MG63 (cell line): Measurements from ENCODE around the gene BARD1. TPM values are rescaled to one million over a fixed set of nuclear protein-coding genes. Genes with fewer than 3 reads are reported as not detected.
"Not testable (repeated sequence)": the region's sequence is repeated elsewhere in the genome, so short reads cannot be mapped to it uniquely, and the experiment has no call there.

Experiments
- DNase-seq: peaks from one replicate; pipeline ENCODE4 v3.0.0-alpha.2; 2020
- H3K27me3 ChIP-seq: fragments of 250-450 bp; sonication (Bioruptor Pico); 2 replicates; pipeline ENCODE4 v1.5.1; 2020; ENCODE audit warnings: mild to moderate bottlenecking, moderate library complexity
- H3K36me3 ChIP-seq: fragments of 250-450 bp; sonication (Bioruptor Pico); 2 replicates; pipeline ENCODE4 v1.5.1; 2020; ENCODE audit warnings: mild to moderate bottlenecking, moderate library complexity
- H3K4me3 ChIP-seq: fragments of 250-450 bp; sonication (Bioruptor Pico); 2 replicates; pipeline ENCODE4 v1.5.1; 2020; ENCODE audit warnings: mild to moderate bottlenecking, moderate library complexity
- H3K9me3 ChIP-seq: fragments of 250-450 bp; sonication (Bioruptor Pico); 2 replicates; pipeline ENCODE4 v1.5.1; 2020; ENCODE audit warnings: mild to moderate bottlenecking, moderate library complexity
- total RNA-seq: library from RNA; depleted of rRNA; stranded (reverse); fragments of >200 nt; shearing (Covaris generic); gene quantifications from 2 replicates; pipeline ENCODE4 v1.2.3, GENCODE V29; 2014; ENCODE audit warnings: low replicate concordance

The BARD1 gene
- total RNA-seq, 1 experiment from 2014 or later: 6.2 TPM

DNA sequence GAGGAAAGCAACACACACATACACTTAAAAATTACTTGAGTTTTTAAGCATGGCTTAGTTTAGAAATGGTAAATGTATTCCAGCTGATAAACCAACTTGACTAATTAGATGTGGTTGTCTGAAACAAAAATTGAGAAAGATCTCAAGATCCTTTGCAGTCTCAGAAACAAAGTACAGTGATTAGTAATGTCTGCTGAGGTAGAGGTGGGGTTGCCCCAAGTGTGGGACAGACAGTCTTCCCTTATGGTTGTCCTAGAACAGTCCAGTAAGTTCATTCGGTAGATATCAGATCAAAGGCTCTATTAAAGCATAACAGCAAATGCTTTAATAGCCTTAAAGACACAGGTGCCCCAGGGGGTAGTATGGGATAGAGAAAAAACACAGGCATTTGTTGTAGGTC lies 94.5 kb downstream of the BARD1 start:
- Histone ChIP-seq H3K9me3 (no peaks in the 10 kb centered on the region; the same call in 1 of the 2 replicates), H3K4me3 (no peak overlapping the region), H3K36me3 (0 out of 2 replicates have a peak, but pooled peaks cover 4% of the 10 kb centered on the region), H3K27me3 (no peaks in the 10 kb centered on the region)
- no peak for DNase-seq

DNA sequence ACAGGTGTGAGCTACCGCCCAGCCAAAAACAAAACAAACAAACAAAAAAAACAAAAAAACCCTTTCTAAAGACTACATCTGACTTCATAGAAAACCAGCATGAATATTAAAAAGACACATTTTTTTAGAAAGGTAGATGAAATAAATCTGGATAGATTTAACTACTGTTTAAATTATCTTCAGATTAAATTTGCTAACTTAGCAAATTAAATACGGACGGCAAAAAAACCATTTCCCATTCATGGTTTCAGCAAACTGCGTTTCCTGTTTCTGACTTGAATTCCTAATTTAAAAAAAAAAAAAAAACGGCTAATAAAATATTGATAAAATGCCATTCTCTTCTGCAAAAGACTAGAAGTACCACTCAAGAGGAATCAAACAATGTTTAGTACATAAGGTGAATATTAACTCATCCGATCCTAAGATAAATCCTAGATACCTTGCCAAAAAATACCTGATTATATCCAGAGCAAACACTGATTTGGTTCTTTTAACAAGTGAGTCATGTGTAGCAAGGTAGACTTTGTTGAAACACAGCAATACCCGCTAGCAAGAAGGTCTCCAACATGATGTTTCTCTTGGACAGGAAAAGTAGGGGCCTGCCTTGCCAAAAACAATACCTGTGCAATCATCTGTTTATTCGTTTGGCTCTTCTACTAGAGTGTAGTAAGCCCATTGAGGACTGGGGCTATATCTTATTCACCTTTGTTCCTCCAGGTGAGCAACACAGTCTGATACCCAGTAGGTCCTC lies 96.2 kb downstream of the BARD1 start:
- Histone ChIP-seq H3K9me3 (no peaks in the 10 kb centered on the region; the same call in 1 of the 2 replicates), H3K4me3 (no peak overlapping the region), H3K36me3 (0 out of 2 replicates have a peak, but pooled peaks cover 3% of the 10 kb centered on the region), H3K27me3 (no peaks in the 10 kb centered on the region)
- DNase-seq: no peak

DNA sequence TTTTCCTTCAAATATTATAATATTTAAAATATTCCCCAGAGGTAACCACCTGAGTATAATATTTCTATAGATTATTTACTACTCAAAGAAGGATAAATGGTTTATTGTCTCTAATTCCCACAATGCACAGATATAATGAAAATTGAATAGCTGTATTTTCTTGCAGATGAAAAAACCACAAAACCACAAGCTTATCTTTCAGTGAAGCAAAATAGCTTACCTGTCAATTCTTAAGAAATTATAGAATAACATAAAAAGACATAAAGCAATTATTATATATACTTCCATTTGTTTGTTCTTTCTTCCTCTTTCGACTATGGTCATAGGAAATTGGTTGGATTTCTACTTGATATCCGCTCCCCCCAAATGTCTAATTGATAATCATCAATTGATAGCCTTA lies 98.8 kb downstream of the BARD1 start:
- no peak for DNase-seq
- H3K27me3 ChIP-seq: no peaks in the 10 kb centered on the region
- H3K36me3 ChIP-seq: no peaks in the 10 kb centered on the region
- H3K4me3 ChIP-seq: no peak overlapping the region
- no peaks in the 10 kb centered on the region for H3K9me3 ChIP-seq

DNA sequence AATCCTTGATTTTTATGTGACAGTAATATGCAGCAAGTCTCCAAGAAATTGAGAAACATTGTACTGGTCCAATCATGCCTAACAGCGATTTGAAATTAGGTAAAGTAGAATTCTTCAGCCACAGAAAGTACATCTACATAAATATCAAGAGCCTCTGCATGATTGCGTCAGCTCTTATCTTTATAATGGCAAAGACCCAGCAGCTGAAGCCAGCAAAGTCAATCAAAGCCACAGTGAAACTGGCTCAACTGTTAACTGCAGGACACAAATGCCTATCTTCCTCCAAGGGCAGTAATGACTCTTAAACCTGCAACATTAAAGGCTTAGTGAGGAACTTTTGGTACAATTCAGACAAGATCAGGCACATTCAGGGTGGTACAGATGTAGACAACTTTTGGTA lies 102.5 kb downstream of the BARD1 start:
- Histone ChIP-seq H3K9me3 (no peaks in the 10 kb centered on the region), H3K4me3 (no peak overlapping the region), H3K36me3 (no peaks in the 10 kb centered on the region), H3K27me3 (no peaks in the 10 kb centered on the region)
- DNase-seq: no peak

DNA sequence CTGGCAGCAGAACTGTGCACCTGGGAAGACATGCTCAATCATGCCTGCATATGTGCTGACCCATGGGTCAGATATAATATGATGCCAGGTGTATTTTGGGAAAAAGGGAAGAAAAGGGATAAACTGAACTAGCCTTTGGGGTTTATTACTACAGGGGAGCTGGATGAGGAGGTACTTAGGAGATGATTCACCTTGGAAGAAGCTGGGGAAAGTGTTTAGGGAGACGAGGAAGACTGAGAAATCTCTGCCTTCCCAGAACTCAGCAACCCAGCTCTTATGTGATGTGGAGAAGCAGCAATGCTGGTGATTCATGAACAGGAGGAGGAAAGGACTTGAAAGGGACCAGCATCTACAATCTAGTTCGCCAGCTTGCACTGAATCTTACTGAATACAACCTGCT lies 110.2 kb downstream of the BARD1 start:
- no peaks in the 10 kb centered on the region for H3K36me3 ChIP-seq
- DNase-seq: no peak
- H3K9me3 ChIP-seq: peaks cover 3% of the 10 kb centered on the region; the same call in 1 of the 2 replicates
- H3K4me3 ChIP-seq: no peak overlapping the region
- no peaks in the 10 kb centered on the region for H3K27me3 ChIP-seq

DNA sequence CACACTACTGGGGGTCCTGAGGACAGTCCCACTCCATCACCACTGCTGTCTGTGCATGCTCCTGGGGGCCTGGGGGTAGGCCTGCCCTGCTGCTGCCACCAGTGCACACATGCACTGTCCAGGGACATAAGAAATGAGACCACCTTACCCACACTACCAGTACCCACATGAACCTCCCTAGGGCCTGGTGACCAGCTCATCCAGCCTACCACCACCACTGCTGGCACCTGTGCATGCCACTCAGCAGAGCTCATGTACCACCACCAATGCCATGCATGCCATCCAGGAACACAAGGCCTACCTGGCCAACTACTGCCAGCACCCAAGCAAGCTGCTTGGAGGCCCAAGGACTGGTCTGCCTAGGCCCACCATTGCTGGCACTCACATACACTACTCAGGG lies 112.8 kb downstream of the BARD1 start:
- no peaks in the 10 kb centered on the region for H3K27me3 ChIP-seq
- H3K4me3 ChIP-seq: no peak overlapping the region
- H3K9me3 ChIP-seq: peaks cover 1% of the 10 kb centered on the region; the same call in 1 of the 2 replicates
- no peaks in the 10 kb centered on the region for H3K36me3 ChIP-seq
- DNase-seq: no peak

DNA sequence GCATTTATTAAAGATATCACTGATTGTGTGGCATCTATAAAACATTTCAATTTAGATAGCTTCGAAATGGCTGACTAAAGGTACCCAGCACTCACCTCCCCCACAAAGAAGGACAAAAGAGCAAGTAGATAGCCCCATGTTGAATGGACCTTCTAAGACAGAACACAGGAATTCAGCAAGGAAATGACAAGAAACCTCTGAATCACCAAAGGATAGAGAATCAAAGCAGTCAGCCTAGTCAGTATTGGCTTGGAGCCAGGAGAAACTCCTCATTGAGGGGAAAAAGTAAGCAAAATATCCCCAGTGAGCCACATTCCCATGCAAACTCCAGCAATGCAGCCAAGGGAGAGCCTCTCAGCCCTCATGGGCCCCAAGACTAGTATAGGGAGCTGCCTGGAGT lies 113.7 kb downstream of the BARD1 start:
- Histone ChIP-seq H3K27me3 (no peaks in the 10 kb centered on the region), H3K4me3 (no peak overlapping the region), H3K36me3 (no peaks in the 10 kb centered on the region), H3K9me3 (no peaks in the 10 kb centered on the region)
- no peak for DNase-seq

DNA sequence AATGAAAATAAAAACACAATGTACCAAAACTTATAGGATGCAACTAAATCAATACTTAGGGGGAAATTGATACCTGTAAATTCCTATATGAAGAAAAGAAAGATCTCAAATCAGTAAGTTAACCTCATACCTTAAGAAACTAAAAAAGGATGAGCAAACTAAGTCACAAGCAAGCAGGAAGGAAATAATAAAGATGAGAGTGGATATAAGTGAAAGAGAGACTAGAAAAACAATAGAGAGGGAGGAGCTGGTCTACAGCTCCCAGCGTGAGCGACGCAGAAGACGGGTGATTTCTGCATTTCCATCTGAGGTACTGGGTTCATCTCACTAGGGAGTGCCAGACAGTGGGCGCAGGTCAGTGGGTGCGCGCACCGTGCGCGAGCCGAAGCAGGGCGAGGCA lies 125.9 kb downstream of the BARD1 start:
- DNase-seq, H3K9me3 ChIP-seq, H3K36me3 ChIP-seq, H3K27me3 ChIP-seq: not testable (repeated sequence)
- H3K4me3 ChIP-seq: peak overlapping the region; percentile 54

DNA sequence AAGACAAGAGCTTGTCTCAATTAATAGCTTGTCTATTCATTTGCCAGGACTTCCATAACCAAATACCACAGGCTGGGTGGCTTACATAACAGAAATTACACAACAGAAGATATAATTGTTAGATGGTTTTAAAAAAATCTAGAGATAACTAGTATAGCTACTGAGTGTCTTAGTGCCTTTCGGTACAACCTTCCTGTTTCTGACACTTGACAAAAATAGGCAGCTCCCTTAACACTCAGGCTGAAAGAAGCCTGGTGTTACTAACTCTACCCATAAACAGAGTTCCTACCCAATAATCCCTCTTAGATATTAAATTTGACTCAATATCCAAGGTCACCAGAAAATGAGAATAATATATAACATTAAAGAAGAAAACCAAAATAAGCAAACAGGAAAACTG lies 129.7 kb downstream of the BARD1 start:
- no peak for DNase-seq
- Histone ChIP-seq H3K36me3 (no peaks in the 10 kb centered on the region), H3K27me3 (no peaks in the 10 kb centered on the region), H3K9me3 (no peaks in the 10 kb centered on the region; the same call in 1 of the 2 replicates), H3K4me3 (no peak overlapping the region)

DNA sequence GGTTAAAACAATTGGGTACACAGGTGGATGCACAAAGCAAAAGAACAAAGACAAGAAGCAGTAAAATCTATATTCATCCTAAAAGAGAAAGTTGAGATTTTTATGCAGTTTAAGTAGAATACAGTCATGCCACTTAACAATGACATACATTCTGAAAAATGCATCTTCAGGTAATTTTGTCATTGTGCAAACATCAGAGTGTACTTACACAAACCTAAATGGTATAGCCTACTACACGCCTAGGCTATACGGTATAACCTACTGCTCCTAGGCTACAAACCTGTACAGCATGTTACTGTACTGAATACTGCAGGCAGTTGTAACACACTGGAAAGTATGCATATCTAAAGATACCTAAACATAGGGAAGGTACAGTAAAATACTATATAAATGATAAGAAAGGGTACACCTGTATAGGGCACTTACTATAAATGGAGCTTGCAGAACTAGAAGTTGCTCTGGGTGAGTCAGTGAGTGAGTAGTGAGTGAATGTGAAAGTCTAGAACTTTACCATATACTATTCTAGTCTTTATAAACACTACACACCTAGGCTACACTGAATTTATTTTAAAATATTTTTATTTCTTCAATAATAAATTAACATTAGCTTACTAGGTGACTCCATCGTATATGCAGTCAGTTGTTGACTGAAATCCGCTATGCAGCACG lies 132.9 kb downstream of the BARD1 start:
- Histone ChIP-seq H3K4me3 (no peak overlapping the region), H3K27me3 (no peaks in the 10 kb centered on the region), H3K9me3 (no peaks in the 10 kb centered on the region; the same call in 1 of the 2 replicates), H3K36me3 (no peaks in the 10 kb centered on the region)
- no peak for DNase-seq
